Measurements from ENCODE around the gene TRIM5.

- TF ChIP-seq, protein P1, sequence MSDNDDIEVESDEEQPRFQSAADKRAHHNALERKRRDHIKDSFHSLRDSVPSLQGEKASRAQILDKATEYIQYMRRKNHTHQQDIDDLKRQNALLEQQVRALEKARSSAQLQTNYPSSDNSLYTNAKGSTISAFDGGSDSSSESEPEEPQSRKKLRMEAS (IDR thresholded peaks at IDR 0.05; ENCODE audit: insufficient read depth, insufficient read length): no peak
- TF ChIP-seq POLR2A (IDR thresholded peaks at IDR 0.05; ENCODE audit: low read depth, low read length) (no peak), CTCF (IDR thresholded peaks at IDR 0.05; ENCODE audit: extremely low read depth in 1 of 2, insufficient read depth in 1 of 2, low read depth in 1 of 2, low read length in 2 of 2) (no peak), POLR2AphosphoS5 (IDR thresholded peaks at IDR 0.05; ENCODE audit: insufficient read depth, low read depth, low read length) (no peak), MYC (IDR thresholded peaks at IDR 0.05; ENCODE audit: low read depth, low read length) (no peak), EZH2 (IDR thresholded peaks at IDR 0.05; ENCODE audit: borderline replicate concordance, low read depth, low read length, severe bottlenecking) (no peak), FOS (IDR thresholded peaks at IDR 0.05; ENCODE audit: borderline replicate concordance, insufficient read depth, low read length) (no peak), JUN (IDR thresholded peaks at IDR 0.05; ENCODE audit: borderline replicate concordance, insufficient read depth, insufficient read length, low read depth) (no peak)
These were observed 5.9 kb upstream of the TRIM5 start for GRCh38 chr11:5690736-5691135.
